ENCODE data around the gene LCP2.
"Not testable (repeated sequence)": the region's sequence is repeated elsewhere in the genome, so short reads cannot be mapped to it uniquely, and the experiment has no call there.

The LCP2 gene

DNA sequence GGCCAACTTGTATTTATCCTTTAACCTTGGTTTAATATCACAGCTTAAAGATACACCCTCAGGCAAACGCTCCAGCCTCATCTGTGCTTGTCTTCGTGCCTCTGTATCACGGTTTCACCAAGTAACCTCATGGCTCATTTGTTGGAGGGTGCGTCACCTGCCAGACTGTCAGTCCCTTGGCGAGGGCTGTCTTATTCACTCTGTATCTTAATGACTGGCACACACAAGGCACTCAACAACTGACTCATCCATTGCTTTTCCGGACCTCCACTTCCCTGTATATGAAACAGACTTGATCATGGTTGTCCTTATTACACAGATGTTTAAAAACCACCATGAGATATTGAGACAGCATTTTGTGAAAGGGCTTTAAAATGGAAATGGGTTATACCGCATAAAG, 28.0 kb downstream of the LCP2 start:
- peak; percentile 72 for DNase-seq

DNA sequence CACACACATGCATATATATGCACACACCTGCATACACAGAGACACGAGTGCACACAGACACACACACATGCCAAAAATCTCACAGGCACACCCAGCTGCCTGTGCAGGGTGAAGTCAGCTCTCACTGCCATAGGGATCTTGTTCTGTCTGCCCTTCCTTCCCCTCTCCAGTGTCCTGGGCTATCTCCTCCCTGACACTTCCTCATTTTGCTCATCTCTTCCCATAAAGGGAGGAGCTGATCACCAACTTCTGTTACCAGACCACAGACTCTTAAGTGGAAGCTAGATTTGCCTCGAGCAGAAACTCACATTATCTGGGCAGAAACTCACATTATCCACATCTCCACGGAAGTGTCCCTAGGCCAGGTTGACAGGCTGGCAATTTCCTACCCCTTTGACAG, 28.7 kb downstream of the LCP2 start:
- no peak for DNase-seq

DNA sequence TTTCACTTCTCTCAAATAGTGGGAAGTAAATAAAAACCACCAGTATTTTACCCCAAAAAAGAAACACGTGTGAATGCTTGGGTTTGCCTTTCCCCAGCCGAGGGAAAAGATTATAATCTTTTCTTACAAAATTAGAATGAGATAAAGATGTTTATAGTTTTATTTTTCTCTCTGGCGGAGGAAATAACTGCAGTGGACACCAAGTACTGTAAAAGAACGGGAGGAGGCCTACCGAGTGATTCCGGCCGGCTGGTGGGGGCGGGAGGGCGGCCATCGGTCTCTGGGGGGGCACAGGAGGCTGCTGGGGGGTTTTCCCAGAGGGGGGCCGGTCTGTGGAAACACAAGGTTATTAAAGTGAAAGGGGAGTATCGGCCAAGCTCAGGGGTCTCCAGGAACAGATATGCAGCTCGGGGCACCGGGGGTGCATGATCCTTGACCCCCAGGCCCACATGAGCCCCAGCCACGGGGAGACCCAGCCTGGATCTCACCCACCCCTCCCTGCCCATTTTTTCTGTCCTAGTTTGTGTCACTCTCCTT, 29.4 kb downstream of the LCP2 start:
- no peak for DNase-seq

DNA sequence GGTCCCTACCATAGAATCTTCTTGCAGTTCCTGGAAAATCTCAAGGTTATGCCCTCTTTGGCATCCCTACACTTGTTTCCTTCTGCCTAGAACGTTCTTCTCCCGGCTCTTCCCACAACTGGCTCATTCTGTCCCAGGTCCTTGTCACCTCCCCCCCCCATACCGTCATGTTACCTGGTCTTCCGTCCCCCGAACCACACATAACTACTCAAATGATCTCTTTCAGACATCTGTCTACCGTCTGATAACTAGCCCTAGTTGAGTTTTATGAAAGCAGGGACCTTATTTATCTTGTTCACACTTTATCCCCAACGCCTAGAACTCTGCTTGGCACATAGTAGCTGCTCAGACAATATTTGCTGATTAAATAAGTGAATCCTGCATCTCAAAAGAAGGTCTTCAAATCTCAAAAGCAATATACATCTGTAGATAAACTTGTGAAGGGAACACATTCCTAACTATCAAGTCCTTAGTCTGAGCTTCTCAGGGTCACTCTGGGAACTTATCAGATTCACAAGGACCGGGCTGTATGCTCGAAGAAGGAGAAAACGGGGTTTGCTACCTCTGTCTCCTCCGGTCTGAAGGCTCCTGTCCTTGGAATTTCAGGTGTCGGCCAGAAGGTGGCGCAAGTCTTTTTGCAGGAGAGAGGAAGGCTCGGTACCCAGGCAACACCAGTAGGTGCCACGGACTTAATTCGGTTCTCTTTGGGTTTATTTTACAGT, 30.0 kb downstream of the LCP2 start:
- DNase-seq = peak; percentile 87

DNA sequence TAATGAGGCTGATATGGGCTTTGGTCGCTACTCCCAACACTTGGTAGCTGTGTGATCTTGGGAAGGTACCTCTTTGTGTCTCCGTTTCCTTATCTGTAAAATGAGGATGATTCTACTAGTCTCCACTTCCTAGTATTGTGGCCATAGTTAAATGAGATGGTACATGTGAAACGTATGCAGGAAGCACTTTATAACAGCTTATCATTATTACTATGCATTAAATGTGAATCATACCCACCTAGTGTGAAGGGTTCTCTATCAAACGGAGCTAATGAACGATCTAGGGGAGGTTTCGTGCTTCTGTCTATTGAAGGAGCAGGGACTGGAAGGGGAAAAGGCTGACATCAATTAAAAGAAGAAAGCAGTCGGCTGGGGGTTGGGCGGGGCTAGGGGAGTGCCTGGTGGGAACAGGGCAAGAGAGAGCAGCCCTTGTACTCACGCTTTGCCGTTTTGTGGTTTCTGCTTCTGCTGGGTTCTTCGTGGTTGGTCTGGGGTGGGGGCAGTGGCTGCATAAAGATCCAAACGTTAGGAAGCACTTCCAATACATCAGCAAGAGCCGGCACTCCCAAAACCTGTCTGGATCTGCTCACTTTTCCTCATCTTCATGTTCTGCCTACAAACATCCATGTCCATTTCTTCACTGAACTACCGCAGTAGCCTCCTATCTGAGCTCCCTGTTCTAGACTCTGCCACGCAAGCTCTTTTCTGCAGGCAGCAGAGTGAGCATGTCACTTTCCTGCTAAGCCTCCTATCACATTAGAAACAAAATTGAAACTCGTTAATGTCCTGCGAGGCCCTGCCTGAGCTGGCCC, 30.8 kb downstream of the LCP2 start:
- peak; percentile 59 for DNase-seq

DNA sequence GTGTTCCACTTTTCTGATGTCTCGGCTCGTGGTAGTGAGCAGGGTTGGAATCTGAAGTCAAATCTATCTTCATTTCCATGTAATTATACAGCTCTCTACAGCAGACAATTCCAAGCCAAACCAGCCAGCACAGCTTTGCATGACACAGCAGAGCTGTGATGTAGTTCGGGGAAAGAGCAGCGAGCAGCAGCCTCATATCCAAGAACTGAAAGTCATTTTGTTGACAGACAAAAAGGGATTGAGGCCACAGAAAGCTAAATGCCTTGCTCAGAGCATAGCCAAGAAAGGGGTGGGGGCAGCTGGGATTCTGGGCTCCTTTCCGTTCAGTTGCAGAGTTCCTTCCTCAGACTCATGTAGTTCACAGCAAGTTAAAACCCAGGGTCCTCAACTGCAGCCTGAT, 32.1 kb downstream of the LCP2 start:
- no peak for DNase-seq

DNA sequence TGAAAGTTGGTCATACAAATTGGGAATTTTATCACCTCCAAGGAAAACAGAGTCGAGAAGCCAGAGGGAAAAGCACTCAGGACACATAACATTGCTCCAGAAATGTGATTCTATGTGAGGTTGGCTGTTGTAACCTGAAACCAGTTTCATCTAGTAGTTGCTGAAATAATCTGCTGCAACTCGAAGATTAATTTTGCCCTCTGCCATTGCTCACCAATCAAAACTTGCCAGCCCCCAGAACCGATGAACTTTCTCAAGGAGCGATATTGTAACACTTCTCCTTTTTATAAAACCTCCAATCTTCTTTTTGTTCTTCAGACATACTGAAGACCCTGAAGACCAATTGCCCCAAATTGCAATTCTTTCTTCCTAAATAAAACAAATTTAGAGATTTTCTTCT, 33.7 kb downstream of the LCP2 start:
- DNase-seq = no peak

DNA sequence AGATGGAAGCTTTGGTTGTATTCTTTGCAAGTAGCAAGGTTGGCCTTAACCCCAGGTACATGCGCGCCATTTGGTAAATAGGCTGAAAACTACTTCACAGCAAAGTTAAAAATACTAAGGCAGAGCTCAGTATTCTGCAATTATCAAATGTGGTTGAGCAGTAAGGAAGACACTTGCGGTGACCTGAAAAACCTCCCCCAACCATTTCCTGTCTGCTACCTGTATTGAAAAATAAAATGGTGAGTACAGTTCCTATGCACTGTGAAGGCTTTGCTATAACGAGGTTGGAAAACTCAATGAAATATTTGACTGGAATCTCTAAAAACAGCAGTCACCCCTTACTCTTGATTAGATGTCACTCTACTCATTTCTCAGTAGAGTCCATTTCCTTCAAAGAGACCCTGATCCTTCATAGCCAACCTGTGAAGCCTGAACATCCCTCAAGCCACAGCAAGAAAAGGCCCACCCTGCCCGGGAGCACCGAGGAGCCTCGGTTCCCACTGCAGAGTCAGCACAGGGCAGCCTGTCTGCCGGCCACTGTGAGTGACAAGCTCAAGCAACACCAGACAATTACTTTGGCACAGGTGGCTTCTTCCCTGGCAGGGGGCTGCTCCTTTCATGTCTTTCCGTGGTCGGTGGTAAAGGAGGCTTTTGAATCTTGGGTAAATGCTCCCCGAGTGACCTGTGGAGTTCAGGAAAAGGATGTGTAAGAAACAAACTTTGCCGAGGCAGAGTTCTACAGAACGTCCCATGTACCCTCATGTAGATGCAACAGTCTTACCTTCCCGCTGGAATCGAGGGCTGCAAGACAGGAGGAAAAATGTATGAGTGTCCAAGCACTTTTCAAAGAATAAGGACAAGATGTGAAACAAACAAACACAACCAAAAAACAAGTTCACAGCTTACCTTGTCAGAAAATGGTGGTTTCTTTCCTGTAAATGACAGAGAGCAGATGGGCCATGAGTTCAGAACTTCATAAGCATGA, 35.2 kb downstream of the LCP2 start:
- no peak for DNase-seq

DNA sequence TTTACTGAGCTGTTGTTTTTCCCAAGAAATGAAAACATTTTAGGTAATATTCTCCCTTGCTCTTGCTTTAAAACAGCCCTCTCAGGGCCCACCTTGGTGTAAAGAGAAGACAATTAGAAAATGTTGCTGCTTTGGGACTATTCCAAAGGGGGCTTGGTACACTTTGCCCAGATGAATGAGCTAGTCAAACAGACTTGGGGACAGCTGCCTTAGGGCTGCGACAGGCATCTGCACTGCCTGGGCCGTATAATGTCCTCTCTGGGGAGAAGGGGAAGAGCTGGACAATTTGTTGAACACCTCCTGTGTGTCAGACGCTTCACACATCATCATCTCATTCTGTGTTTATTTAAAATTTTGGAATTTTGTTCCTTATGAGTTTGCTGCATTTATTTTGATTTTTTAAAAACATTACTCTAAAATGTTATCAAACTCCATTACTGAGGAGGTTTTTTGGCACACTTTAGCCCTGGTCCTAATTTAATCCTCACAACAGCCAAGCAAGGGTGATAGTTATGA, 36.0 kb downstream of the LCP2 start:
- DNase-seq = no peak

DNA sequence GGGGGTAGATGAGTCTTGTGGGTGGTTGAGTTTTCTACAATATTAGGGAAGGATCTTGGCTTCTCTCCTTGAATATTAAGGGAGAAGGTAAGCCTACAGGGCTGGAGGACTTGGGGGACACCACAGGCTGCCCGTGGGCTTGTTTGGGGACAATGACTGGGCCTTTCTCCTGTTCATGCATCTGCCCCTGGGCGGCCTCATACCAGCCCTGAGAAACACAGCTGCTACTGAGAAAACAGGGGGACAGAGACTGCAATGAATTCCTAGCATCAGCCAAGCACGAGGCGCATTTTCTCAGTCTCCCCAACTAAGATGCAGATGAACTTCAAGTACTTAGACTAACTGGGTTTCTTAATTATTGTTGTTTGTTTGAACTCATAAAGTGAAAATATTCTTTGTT, 40.2 kb downstream of the LCP2 start:
- DNase-seq = no peak

DNA sequence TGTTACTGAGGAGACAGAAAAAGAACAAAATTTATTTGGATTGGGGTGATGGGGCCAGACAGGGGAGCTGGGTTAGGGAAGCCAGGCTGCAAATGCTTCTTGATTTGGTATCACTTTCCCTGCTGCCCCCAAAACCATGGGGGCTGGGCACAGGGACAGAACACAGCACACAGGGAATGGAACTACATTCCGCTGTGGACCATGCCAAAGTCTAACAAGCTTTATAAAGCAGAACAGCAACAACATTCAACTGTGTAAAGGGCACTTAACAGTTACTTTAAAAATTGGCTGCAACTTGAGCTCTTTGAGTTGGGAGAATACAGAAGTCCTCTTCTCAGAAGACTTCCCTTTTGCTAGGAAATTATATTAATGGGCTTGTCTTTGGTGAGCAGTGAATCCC, 41.0 kb downstream of the LCP2 start:
- no peak for DNase-seq

DNA sequence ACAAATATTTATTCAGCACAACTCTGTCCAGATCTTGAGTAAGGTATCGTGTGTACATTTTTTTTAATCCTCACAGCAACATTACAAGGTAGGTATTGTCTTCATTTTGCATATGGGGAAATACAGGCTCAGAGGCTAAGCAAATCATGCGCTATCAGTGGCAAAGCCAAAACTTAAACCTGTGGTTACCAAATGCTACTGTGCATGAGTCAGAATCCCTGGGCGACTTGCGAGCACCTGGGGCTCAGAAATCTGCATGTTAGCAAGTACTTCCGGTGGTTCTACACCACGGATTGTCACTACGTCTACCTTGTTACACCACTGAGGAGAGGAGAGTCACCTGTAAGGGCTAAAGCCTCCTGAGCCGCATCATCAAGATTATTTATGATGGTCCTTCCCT, 43.5 kb downstream of the LCP2 start:
- DNase-seq = peak; percentile 75

DNA sequence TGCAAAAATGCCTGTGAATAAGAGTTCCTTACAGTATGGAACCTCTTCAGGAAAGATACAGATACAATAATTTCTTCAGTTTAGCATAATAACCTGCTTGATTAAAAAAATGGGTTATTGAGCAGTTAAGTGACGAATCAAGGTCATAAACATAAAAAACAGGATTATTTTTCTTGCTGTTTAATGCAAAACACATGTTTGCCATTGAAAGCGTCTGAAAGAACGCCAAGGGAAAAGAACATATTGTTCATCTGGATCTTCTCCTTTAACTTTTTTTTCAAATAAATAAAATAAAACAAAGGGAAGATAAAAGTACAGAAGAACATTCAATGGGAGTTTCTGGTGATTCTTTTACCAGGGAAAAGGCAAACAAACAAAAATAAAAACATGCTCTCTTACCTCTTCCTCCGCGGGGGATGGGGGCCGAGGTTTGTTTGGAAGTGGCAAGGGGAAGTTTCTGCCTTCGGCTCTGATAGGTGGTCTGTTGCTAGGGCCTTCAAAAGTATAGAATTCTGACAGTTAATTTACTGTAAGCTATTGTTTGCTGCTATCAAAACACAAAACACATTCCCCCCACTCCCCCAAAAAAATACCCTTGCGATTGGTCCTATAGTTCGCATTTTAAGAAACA, 44.7 kb downstream of the LCP2 start:
- no peak for DNase-seq

DNA sequence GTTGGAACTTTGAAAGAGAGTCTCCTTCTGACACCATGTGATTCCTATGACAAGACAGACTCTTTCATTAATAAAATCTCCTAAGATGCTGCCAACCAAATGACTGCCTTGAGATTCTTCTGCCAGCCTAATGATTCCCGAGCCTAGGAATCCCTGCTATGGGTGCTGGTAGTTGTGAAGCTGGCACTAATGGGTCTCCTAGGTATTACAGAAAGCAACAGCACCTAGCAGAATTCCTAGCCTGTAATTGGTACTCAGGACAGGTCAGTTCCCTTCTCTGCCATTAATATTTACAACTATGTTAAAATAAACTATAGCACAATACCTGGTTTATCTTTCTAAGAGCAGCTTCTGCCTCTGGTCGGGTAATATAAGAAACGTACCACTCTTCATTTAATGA, 45.5 kb downstream of the LCP2 start:
- no peak for DNase-seq

DNA sequence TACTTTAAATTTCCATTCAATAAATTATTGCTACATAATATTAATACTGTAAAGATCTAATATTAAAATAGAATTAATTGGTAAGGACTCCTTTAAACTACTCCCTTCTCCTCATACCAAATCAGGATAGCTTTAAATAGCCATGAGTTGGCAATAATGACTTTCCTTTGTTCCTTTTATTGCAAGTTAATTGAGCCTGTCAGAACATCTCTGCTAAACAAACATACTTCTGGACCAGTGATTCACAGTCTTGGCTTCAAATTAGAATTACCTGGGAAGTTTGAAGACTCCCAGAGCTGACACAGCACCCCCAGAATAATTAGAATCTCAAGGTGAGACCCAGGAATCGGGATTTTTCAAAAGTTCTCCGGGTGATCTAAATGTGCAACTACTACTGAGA, 46.1 kb downstream of the LCP2 start:
- no peak for DNase-seq

DNA sequence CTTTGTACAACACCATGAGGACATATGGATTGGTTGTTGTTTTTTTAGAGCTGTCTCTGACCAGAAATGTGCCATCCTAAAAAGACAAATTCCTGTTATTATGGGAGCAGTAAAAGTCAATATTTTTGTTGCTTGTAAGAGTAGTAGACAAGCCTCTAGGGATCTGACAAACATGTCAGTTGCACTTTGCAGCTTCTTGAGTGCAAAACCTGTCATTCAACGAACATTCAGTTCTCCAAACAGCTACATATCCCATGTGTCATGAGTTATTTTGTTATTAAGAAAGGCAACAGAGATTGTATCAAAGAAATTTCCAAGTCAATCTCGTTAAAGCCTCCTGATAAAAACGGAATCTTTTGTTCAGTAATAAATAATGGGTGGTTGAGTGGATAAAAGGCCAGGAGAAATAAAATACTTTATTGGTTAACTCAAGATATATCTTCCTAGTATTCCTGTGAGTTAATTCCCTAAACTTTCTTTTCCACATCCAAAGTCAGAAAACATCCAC, 46.7 kb downstream of the LCP2 start:
- DNase-seq = no peak

DNA sequence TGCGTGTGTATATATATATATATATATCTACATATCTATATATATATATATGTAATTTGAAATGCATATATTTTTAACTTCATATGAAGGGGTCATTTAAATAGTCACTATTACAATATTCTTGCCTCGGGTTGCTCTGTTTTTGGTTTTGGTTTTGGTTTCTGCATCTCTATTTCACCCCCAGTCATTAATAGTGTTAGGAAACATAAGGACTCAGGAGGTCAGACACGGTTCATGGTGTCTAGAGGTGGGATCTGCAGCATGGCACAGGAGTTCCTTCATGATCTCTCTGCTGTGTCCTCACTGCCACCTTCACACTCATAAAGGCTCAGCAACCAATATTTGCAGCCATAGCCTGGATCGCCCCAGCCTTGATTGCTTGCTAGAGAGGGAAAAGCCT, 48.2 kb downstream of the LCP2 start:
- DNase-seq = no peak

DNA sequence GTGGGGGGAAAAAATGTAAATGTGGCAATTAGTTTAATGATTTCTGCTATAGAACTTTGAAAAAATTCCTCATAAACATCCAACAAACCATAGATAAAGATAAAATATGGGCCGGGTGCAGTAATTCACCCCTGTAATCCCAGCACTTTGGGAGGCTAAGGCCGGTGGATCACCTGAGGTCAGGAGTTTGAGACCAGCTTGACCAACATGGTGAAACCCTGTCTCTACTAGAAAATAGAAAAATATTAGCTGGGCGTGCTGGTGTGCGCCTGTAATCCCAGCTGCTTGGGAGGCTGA, 48.7 kb downstream of the LCP2 start:
- not testable (repeated sequence) for DNase-seq

DNA sequence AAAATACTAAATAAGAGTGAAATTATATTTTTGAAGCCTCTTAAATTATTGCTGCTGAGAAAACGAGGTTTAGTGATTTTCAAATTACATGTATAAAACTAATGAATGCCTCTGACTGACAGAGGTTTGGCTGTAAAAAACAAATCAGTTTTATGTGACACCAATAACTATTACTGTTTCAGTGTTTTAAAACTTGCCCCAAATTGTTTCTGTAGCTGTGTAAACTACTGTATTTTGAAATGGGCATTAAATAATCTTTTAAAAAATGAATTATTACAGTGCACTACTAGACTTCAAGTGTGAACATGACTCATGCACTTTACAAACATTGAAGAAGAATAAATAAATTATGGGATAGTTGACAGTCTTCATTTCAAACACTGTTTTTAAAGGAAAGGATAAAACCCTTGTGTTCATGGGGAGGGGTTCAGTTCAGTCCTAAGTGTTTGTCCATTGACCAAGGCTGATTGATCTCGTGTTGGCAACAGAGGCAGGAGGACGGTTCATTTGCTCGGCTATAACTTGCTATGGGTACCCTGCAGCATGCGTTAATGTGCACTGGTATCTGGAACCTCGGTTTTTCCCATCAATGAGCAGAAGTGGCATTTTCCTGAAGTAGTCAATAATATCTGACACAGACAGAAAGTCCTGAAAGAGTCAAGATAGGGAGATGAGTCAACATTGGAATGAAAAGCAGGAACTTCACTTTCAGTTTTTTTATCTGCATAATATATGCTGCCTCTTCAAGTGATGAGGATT, 49.2 kb downstream of the LCP2 start:
- no peak for DNase-seq

DNA sequence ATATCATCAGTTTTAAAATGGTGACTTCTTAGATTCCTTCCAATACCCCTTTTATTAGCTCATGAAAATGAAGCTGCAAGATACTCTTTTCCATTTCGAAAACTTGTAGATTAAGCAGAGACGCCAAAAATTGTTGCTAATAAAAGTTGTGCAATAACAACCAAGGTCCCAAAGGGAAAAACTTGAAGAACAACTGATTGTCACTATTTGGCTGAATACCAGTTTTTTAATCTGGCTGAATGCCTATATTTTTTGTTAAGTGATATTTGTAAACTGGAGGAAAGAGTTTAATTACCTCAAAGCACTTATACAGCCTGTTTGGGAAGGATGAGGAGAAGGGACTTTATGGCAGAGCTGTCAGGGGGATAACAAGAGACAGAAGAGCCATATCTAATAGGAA, 50.2 kb downstream of the LCP2 start:
- no peak for DNase-seq

DNA sequence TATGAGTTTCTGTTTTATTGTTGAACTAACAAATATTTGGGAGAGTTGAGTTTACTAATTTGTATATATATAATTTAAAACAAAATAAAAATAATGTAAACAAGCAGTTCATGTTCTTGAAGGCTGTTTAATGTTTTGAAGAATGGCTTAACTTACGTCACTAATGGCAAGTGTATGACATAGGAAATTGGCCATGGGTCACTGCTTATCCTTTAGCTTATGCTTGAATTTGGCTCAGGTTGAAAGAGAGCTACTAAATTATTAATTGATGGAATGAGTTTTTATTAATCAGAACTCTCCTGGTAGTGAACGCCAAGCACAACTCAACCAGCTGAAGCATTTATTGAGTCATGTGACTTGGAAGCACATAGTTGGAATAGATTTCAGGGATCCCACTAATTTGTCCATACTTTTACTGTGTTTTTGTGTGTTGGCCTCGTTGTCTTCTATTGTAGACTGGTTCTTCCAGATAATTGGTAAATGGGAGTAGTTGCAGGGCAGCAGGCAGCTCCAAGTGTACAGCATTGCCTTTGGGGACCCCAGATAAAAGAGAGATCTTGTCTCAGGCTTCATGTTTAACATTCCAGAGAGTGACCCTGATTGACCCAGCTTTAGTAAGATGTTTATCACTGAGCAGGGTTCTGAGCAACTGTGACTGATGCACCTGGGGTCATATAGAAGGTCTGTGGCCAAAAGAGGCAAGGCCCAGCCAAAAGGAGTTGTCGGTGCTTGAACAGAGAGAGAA, 51.3 kb downstream of the LCP2 start:
- DNase-seq = no peak

Measured in stimulated activated CD4-positive, alpha-beta T cell treated with anti-CD3 and anti-CD28 coated beads, Interleukin-4, amount 100 ng/mL, for 24 hours (primary cell).